ENCODE results near the gene DMD.

DNA sequence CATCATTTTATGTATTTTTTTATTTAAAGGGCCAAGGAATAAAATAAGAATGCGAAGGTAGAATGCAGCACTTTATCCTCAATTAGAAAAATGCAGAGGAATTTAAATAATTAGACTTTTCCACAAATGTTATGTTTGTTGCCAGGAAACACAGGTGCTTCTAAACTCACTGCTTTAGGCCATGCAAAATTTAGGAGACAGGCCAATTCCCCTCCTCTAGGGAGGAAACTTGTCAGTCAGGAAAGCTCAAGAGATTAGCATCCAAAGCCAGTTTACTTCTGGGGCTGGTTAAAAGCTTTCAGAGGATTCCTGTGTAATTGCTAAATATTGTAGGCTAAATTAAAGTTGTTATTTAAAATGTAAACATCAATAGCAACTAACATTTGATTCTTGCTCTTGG lies 124.5 kb downstream of the DMD start:
- TF ChIP-seq POLR2A (IDR thresholded peaks at IDR 0.05; ENCODE audit: low read depth, low read length) (no peak), TAF1 (IDR thresholded peaks at IDR 0.05; ENCODE audit: borderline replicate concordance, low read depth, low read length) (no peak), POLR2AphosphoS5 (IDR thresholded peaks at IDR 0.05; ENCODE audit: low read depth, low read length) (no peak)
